Stimulated activated CD4-positive, alpha-beta T cell treated with anti-CD3 and anti-CD28 coated beads, Interleukin-12 subunit alpha, Interleukin-12 subunit beta, amount 100 ng/mL, for 4 hours (primary cell): ENCODE measurements around the gene MAP2K4.

Source experiments
- DNase-seq: peaks from one replicate; pipeline ENCODE4 v3.0.0-alpha.2; 2020

The MAP2K4 gene

GRCh38 chr17:12041312-12041711, 20.6 kb downstream of the MAP2K4 start:
- DNase-seq, result no peak

- no peak for DNase-seq
These were observed 23.0 kb downstream of the MAP2K4 start for GRCh38 chr17:12043702-12044101.

- no peak for DNase-seq
These were observed 26.1 kb downstream of the MAP2K4 start for GRCh38 chr17:12046786-12047185.

GRCh38 chr17:12047681-12048376, 27.2 kb downstream of the MAP2K4 start:
- DNase-seq, result no peak

- no peak for DNase-seq
These were observed 28.3 kb downstream of the MAP2K4 start for GRCh38 chr17:12048843-12049473.

GRCh38 chr17:12050646-12051225, 30.1 kb downstream of the MAP2K4 start:
- no peak for DNase-seq

- DNase-seq, result no peak
These were observed 32.9 kb downstream of the MAP2K4 start for GRCh38 chr17:12053552-12053951.

- DNase-seq, result no peak
These were observed 35.2 kb downstream of the MAP2K4 start for GRCh38 chr17:12055889-12056288.

- DNase-seq, result no peak
These were observed 36.8 kb downstream of the MAP2K4 start for GRCh38 chr17:12057520-12057919.

- DNase-seq, result no peak
These were observed 37.9 kb downstream of the MAP2K4 start for GRCh38 chr17:12058535-12058934.

- no peak for DNase-seq
These were observed 41.6 kb downstream of the MAP2K4 start for GRCh38 chr17:12062249-12062648.

GRCh38 chr17:12064395-12064794, 43.7 kb downstream of the MAP2K4 start:
- no peak for DNase-seq

GRCh38 chr17:12067485-12067884, 46.8 kb downstream of the MAP2K4 start:
- no peak for DNase-seq

GRCh38 chr17:12068946-12069345, 48.3 kb downstream of the MAP2K4 start:
- no peak for DNase-seq

- no peak for DNase-seq
These were observed 49.9 kb downstream of the MAP2K4 start for GRCh38 chr17:12070561-12070960.

- DNase-seq, result no peak
These were observed 53.7 kb downstream of the MAP2K4 start for GRCh38 chr17:12074346-12074745.

GRCh38 chr17:12077773-12078172, 57.1 kb downstream of the MAP2K4 start:
- no peak for DNase-seq

GRCh38 chr17:12078791-12079190, 58.1 kb downstream of the MAP2K4 start:
- no peak for DNase-seq

GRCh38 chr17:12081720-12082119, 61.0 kb downstream of the MAP2K4 start:
- DNase-seq, result no peak

- no peak for DNase-seq
These were observed 64.6 kb downstream of the MAP2K4 start for GRCh38 chr17:12085076-12085949.

GRCh38 chr17:12088035-12088434, 67.4 kb downstream of the MAP2K4 start:
- DNase-seq, result no peak

GRCh38 chr17:12089809-12090384, 69.2 kb downstream of the MAP2K4 start:
- no peak for DNase-seq

- DNase-seq, result no peak
These were observed 73.7 kb downstream of the MAP2K4 start for GRCh38 chr17:12094336-12094735.
